HepG2 (cell line): ENCODE measurements around the gene NTPCR.

Experiments
- NR2C2 ChIP-seq: sonication (generic); formaldehyde crosslinking; IDR thresholded peaks from 2 replicates; pipeline ENCODE4 v1.4.0; 2020; ENCODE audit warnings: missing genetic modification reagents, mild to moderate bottlenecking, moderate library complexity, borderline replicate concordance
- ZNF124 ChIP-seq: sonication (generic); formaldehyde crosslinking; IDR thresholded peaks from 2 replicates; pipeline ENCODE4 v1.4.0; 2020; ENCODE audit warnings: missing genetic modification reagents

GRCh38 chr1:232949636-232950196 is 695 bp upstream of the NTPCR start:
- TF ChIP-seq ZNF124: no peak
- no peak for TF ChIP-seq NR2C2 (CRISPR knock-in tag)
